KMS-11 (cell line): Measurements from ENCODE around the gene QPCT.

Source experiments
- H2AFZ ChIP-seq: fragments of 200-600 bp; sonication (generic); 2 replicates; pipeline ENCODE4 v1.6.1; 2016; ENCODE audit warnings: antibody characterized with exemption, mixed run types, low read depth
- H3K27ac ChIP-seq: fragments of 200-600 bp; sonication (generic); 2 replicates; pipeline ENCODE4 v1.6.1; 2016; ENCODE audit warnings: mild to moderate bottlenecking, mixed run types
- H3K27me3 ChIP-seq: fragments of 200-600 bp; sonication (generic); 2 replicates; pipeline ENCODE4 v1.6.1; 2017; ENCODE audit warnings: mild to moderate bottlenecking, low read depth, mixed run types, moderate library complexity; ENCODE audit not compliant: insufficient read depth
- H3K36me3 ChIP-seq: fragments of 200-600 bp; sonication (generic); 2 replicates; pipeline ENCODE4 v1.6.1; 2017; ENCODE audit warnings: mild to moderate bottlenecking, mixed run types; ENCODE audit not compliant: insufficient read depth
- H3K4me1 ChIP-seq: fragments of 200-600 bp; sonication (generic); 2 replicates; pipeline ENCODE4 v1.6.1; 2016; ENCODE audit warnings: mild to moderate bottlenecking, low read depth, mixed run types; ENCODE audit not compliant: poor library complexity, severe bottlenecking
- H3K4me2 ChIP-seq: fragments of 200-600 bp; sonication (generic); 2 replicates; pipeline ENCODE4 v1.7.0; 2016; ENCODE audit warnings: mild to moderate bottlenecking, mixed run types
- H3K4me3 ChIP-seq: fragments of 200-600 bp; sonication (generic); IDR thresholded peaks from 2 replicates; pipeline ENCODE4 v1.6.1; 2017; ENCODE audit warnings: low read depth, low read length, mixed read lengths; ENCODE audit not compliant: insufficient read depth
- H3K79me2 ChIP-seq: fragments of 200-600 bp; sonication (generic); 2 replicates; pipeline ENCODE4 v1.6.1; 2016; ENCODE audit warnings: low read depth, mixed run types; ENCODE audit not compliant: insufficient read depth
- H3K9ac ChIP-seq: fragments of 200-600 bp; sonication (generic); 2 replicates; pipeline ENCODE4 v1.6.1; 2016; ENCODE audit warnings: mild to moderate bottlenecking, mixed run types
- H4K20me1 ChIP-seq: fragments of 200-600 bp; sonication (generic); 2 replicates; pipeline ENCODE4 v1.6.1; 2016; ENCODE audit warnings: mild to moderate bottlenecking, mixed run types; ENCODE audit not compliant: insufficient read depth
- CTCF ChIP-seq: fragments of 200-600 bp; sonication (generic); conservative IDR thresholded peaks from 2 replicates; pipeline ENCODE4 v1.6.1; 2017; ENCODE audit warnings: low read depth, mild to moderate bottlenecking, antibody characterized with exemption, low read length, moderate library complexity, mixed read lengths

Gene QPCT

GRCh38 chr2:37330681-37331080, 13.7 kb upstream of the QPCT start:
- H3K4me3 ChIP-seq = no peak overlapping the region
- H3K27ac ChIP-seq = no peak overlapping the region
- H3K4me2 ChIP-seq = no peak overlapping the region
- no peak overlapping the region for H2AFZ ChIP-seq
- H3K79me2 ChIP-seq = peaks cover 96% of the 10 kb centered on the region
- TF ChIP-seq CTCF = no peak
- H3K9ac ChIP-seq = no peak overlapping the region
- no peaks in the 10 kb centered on the region for H3K36me3 ChIP-seq
- H3K4me1 ChIP-seq = peaks cover 74% of the 10 kb centered on the region
- no peaks in the 10 kb centered on the region for H4K20me1 ChIP-seq
- no peaks in the 10 kb centered on the region for H3K27me3 ChIP-seq

- no peak overlapping the region; the same call in 1 of the 2 replicates for H3K9ac ChIP-seq
- no peaks in the 10 kb centered on the region for H3K27me3 ChIP-seq
- no peak overlapping the region for H2AFZ ChIP-seq
- no peaks in the 10 kb centered on the region for H3K36me3 ChIP-seq
- H3K4me2 ChIP-seq = peak overlapping the region; percentile 62; the same call in 1 of the 2 replicates
- H3K4me1 ChIP-seq = peaks cover 56% of the 10 kb centered on the region
- no peaks in the 10 kb centered on the region for H4K20me1 ChIP-seq
- TF ChIP-seq CTCF = no peak
- peaks cover 92% of the 10 kb centered on the region for H3K79me2 ChIP-seq
- H3K4me3 ChIP-seq = no peak overlapping the region
- H3K27ac ChIP-seq = peak overlapping the region; percentile 52; the same call in 1 of the 2 replicates
Observed at GRCh38 chr2:37332560-37332959, 11.9 kb upstream of the QPCT start.

GRCh38 chr2:37333256-37333655, 11.2 kb upstream of the QPCT start:
- Histone ChIP-seq H3K4me2 (peak overlapping the region; percentile 62), H3K9ac (peak overlapping the region; percentile 6; the same call in 1 of the 2 replicates), H2AFZ (no peak overlapping the region), H4K20me1 (no peaks in the 10 kb centered on the region), H3K27me3 (no peaks in the 10 kb centered on the region), H3K27ac (peak overlapping the region; percentile 52; the same call in 1 of the 2 replicates), H3K4me3 (peak overlapping the region; percentile 49), H3K79me2 (peaks cover 93% of the 10 kb centered on the region), H3K36me3 (no peaks in the 10 kb centered on the region), H3K4me1 (peaks cover 50% of the 10 kb centered on the region)
- no peak for TF ChIP-seq CTCF

GRCh38 chr2:37335604-37336003, 8.8 kb upstream of the QPCT start:
- H3K4me3 ChIP-seq = no peak overlapping the region
- H3K79me2 ChIP-seq = peaks cover 94% of the 10 kb centered on the region
- H3K36me3 ChIP-seq = no peaks in the 10 kb centered on the region
- H2AFZ ChIP-seq = no peak overlapping the region
- H3K9ac ChIP-seq = peak overlapping the region; percentile 90
- peaks cover 53% of the 10 kb centered on the region for H3K4me1 ChIP-seq
- H3K4me2 ChIP-seq = peak overlapping the region; percentile 62
- H3K27ac ChIP-seq = peak overlapping the region; percentile 92
- H4K20me1 ChIP-seq = no peaks in the 10 kb centered on the region
- no peaks in the 10 kb centered on the region for H3K27me3 ChIP-seq
- no peak for TF ChIP-seq CTCF
